ENCODE measurements around the gene TMEM165.

Gene TMEM165

DNA sequence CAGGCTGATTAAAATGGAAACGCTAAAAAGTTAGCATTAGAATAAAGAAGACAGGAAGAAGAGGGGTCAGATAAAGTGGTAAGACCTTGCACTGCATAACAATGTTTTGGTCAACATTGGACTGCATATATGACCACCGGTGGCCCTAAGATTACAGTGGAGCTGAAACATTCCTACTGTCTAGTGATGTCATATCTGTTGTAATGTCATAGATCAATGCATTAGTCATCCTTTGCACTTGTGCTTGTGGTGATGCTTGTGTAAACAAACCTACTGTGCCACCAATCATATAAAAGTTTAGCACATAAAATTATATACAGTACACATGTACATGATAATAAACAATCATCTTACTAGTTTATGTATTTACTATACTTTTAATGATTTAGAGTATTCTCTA is 73.0 kb downstream of the TMEM165 start:
- DNase-seq = no peak

DNA sequence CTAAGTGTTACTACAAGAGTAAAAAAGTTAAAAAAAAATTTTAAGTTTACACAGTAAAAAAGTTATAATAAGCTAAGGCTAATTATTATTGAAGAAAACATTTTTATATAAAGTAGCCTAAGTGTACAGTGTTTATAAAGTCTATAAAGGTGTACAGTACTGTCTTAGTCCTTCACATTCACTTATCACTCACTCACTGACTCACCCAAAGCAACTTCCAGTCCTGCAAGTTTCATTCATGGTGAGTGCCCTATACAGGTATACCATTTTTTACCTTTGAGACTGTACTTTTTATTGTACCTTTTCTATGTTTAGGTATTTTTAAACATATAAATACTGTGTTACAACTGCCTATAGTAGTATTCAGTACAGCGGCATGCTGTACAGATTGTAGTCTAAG is 74.2 kb downstream of the TMEM165 start:
- DNase-seq = no peak

Data from kidney glomerular epithelial cell (primary cell).